ENCODE data around the gene RHO. TPM values are rescaled to one million over a fixed set of nuclear protein-coding genes. Genes with fewer than 3 reads are reported as not detected.

Gene RHO
- total RNA-seq, 2 experiments from 2014 or later, result not detected

GRCh38 chr3:129534428-129535027, 6.1 kb downstream of the RHO start:
- ATAC-seq (ENCODE audit: poor library complexity) (no peak), DNase-seq (no peak)
- no peak overlapping the region for H3K4me3 Mint-ChIP-seq
- TF ChIP-seq CTCF (IDR thresholded peaks at IDR 0.05), result no peak
- no peaks in the 10 kb centered on the region for H3K36me3 Mint-ChIP-seq (ENCODE audit: low read depth)
- Histone ChIP-seq H3K9me3 (ENCODE audit: control insufficient read depth in 1 of 2, insufficient read depth in 1 of 2, low read length in 2 of 2) (no peaks in the 10 kb centered on the region), H3K27ac (ENCODE audit: low read depth in 1 of 2, low read length in 2 of 2) (no peak overlapping the region), H3K36me3 (ENCODE audit: insufficient read depth, low read length) (no peaks in the 10 kb centered on the region), H3K4me1 (ENCODE audit: insufficient read depth, low read length) (no peaks in the 10 kb centered on the region), H3K4me3 (ENCODE audit: low read length) (no peak overlapping the region), H3K27me3 (ENCODE audit: control insufficient read depth in 1 of 2, insufficient read depth in 2 of 2, low read length in 2 of 2) (no peaks in the 10 kb centered on the region)
- no peaks in the 10 kb centered on the region for H3K9me3 Mint-ChIP-seq
- CTCF ChIA-PET, result no interaction called here
- intact Hi-C loops (cut with DNase I, micrococcal nuclease), result no loop called here
- no peaks in the 10 kb centered on the region for H3K4me1 Mint-ChIP-seq (ENCODE audit: low read depth)
- no peaks in the 10 kb centered on the region for H3K27me3 Mint-ChIP-seq
- no peak overlapping the region for H3K27ac Mint-ChIP-seq
- POLR2A ChIA-PET, result no interaction called here

GRCh38 chr3:129535075-129535474, 6.6 kb downstream of the RHO start:
- DNase-seq (no peak), ATAC-seq (ENCODE audit: poor library complexity) (no peak)
- Mint-ChIP-seq H3K4me3 (no peak overlapping the region), H3K27ac (no peak overlapping the region), H3K9me3 (no peaks in the 10 kb centered on the region), H3K36me3 (ENCODE audit: low read depth) (no peaks in the 10 kb centered on the region), H3K4me1 (ENCODE audit: low read depth) (no peaks in the 10 kb centered on the region), H3K27me3 (no peaks in the 10 kb centered on the region)
- Histone ChIP-seq H3K4me3 (ENCODE audit: low read length) (no peak overlapping the region), H3K4me1 (ENCODE audit: insufficient read depth, low read length) (no peaks in the 10 kb centered on the region), H3K27ac (ENCODE audit: low read depth in 1 of 2, low read length in 2 of 2) (no peak overlapping the region), H3K27me3 (ENCODE audit: control insufficient read depth in 1 of 2, insufficient read depth in 2 of 2, low read length in 2 of 2) (no peaks in the 10 kb centered on the region), H3K36me3 (ENCODE audit: insufficient read depth, low read length) (no peaks in the 10 kb centered on the region), H3K9me3 (ENCODE audit: control insufficient read depth in 1 of 2, insufficient read depth in 1 of 2, low read length in 2 of 2) (no peaks in the 10 kb centered on the region)
- CTCF ChIA-PET, result no interaction called here
- POLR2A ChIA-PET, result no interaction called here
- intact Hi-C loops (cut with DNase I, micrococcal nuclease), result no loop called here
- TF ChIP-seq CTCF (IDR thresholded peaks at IDR 0.05), result no peak

- ATAC-seq (ENCODE audit: poor library complexity) (no peak), DNase-seq (no peak)
- intact Hi-C loops (cut with DNase I, micrococcal nuclease), result no loop called here
- no peaks in the 10 kb centered on the region for H3K4me1 ChIP-seq (ENCODE audit: insufficient read depth, low read length)
- no peaks in the 10 kb centered on the region for H3K36me3 ChIP-seq (ENCODE audit: insufficient read depth, low read length)
- TF ChIP-seq CTCF (IDR thresholded peaks at IDR 0.05), result no peak
- no peak overlapping the region for H3K4me3 ChIP-seq (ENCODE audit: low read length)
- no peaks in the 10 kb centered on the region for H3K27me3 ChIP-seq (ENCODE audit: control insufficient read depth in 1 of 2, insufficient read depth in 2 of 2, low read length in 2 of 2)
- Mint-ChIP-seq H3K36me3 (ENCODE audit: low read depth) (no peaks in the 10 kb centered on the region), H3K9me3 (no peaks in the 10 kb centered on the region), H3K27ac (no peak overlapping the region), H3K27me3 (no peaks in the 10 kb centered on the region), H3K4me3 (no peak overlapping the region), H3K4me1 (ENCODE audit: low read depth) (no peaks in the 10 kb centered on the region)
- no peaks in the 10 kb centered on the region for H3K9me3 ChIP-seq (ENCODE audit: control insufficient read depth in 1 of 2, insufficient read depth in 1 of 2, low read length in 2 of 2)
- ChIA-PET POLR2A (no interaction called here), CTCF (no interaction called here)
- no peak overlapping the region for H3K27ac ChIP-seq (ENCODE audit: low read depth in 1 of 2, low read length in 2 of 2)
Observed at GRCh38 chr3:129536374-129536667, 7.9 kb downstream of the RHO start.
